PC-9 (cell line): ENCODE measurements around the gene CLIC5.

Source experiments
- EZH2 ChIP-seq: fragments of 200-600 bp; sonication (generic); IDR thresholded peaks from 2 replicates; pipeline ENCODE4 v1.8.0; 2017; ENCODE audit warnings: antibody characterized with exemption, low read depth
- TF ChIP-seq, protein P1 (sequence below): fragments of 200-600 bp; sonication (generic); conservative IDR thresholded peaks from 2 replicates; pipeline ENCODE4 v1.6.1; 2017; ENCODE audit warnings: mixed run types, antibody characterized with exemption, mild to moderate bottlenecking, moderate library complexity

- TF ChIP-seq, protein P1, sequence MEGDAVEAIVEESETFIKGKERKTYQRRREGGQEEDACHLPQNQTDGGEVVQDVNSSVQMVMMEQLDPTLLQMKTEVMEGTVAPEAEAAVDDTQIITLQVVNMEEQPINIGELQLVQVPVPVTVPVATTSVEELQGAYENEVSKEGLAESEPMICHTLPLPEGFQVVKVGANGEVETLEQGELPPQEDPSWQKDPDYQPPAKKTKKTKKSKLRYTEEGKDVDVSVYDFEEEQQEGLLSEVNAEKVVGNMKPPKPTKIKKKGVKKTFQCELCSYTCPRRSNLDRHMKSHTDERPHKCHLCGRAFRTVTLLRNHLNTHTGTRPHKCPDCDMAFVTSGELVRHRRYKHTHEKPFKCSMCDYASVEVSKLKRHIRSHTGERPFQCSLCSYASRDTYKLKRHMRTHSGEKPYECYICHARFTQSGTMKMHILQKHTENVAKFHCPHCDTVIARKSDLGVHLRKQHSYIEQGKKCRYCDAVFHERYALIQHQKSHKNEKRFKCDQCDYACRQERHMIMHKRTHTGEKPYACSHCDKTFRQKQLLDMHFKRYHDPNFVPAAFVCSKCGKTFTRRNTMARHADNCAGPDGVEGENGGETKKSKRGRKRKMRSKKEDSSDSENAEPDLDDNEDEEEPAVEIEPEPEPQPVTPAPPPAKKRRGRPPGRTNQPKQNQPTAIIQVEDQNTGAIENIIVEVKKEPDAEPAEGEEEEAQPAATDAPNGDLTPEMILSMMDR, result no peak
- TF ChIP-seq EZH2, result no peak
These were observed 59.0 kb downstream of the CLIC5 start for GRCh38 chr6:45956663-45957062.
